K562 (cell line): Measurements from ENCODE around the gene DTL. TPM values are rescaled to one million over a fixed set of nuclear protein-coding genes. Genes with fewer than 3 reads are reported as not detected.
A peak's percentile ranks its signal among the peaks of the same experiment; 100 is the strongest.

Experiments
- AFF4 ChIP-seq: sonication (generic); formaldehyde crosslinking; IDR thresholded peaks from 2 replicates; pipeline ENCODE4 v1.8.0; 2023; ENCODE audit warnings: mild to moderate bottlenecking, missing genetic modification reagents
- ARID1B ChIP-seq: fragments of 450-650 bp; IDR thresholded peaks from 2 replicates; pipeline ENCODE4 v1.6.1; 2016; ENCODE audit warnings: antibody characterized with exemption, mild to moderate bottlenecking, inconsistent platforms
- CBX2 ChIP-seq: fragments of 200-600 bp; sonication (generic); IDR thresholded peaks from one replicate; pipeline ENCODE4 v1.6.1; 2012; ENCODE audit warnings: mild to moderate bottlenecking, low read length, inconsistent platforms; ENCODE audit not compliant: insufficient read depth, poor library complexity, severe bottlenecking
- CHCHD3 ChIP-seq: fragments of 250-450 bp; sonication (Bioruptor Pico); IDR thresholded peaks from 2 replicates; pipeline ENCODE4 v2.1.2; 2022; ENCODE audit warnings: mild to moderate bottlenecking
- DEAF1 ChIP-seq: fragments of 450-650 bp; formaldehyde crosslinking; IDR thresholded peaks from 2 replicates; pipeline ENCODE4 v1.4.0; 2020; ENCODE audit warnings: mild to moderate bottlenecking, moderate library complexity
- ELF4 ChIP-seq: fragments of 450-650 bp; formaldehyde crosslinking; IDR thresholded peaks from 2 replicates; pipeline ENCODE4 v1.4.0; 2022; ENCODE audit warnings: missing genetic modification characterization
- FOXJ2 ChIP-seq: fragments of 200-800 bp; sonication (Bioruptor generic); IDR thresholded peaks from 2 replicates; pipeline ENCODE4 v1.6.1; 2016; ENCODE audit warnings: missing genetic modification characterization, missing compliant biosample characterization
- GTF2B ChIP-seq: IDR thresholded peaks from 2 replicates; pipeline ENCODE4 v1.6.1; 2011; ENCODE audit not compliant: insufficient read length; ENCODE audit errors: extremely low read depth
- HDAC2 ChIP-seq: fragments of 450-650 bp; IDR thresholded peaks from 2 replicates; pipeline ENCODE4 v1.6.1; 2016; ENCODE audit warnings: mild to moderate bottlenecking
- JUN ChIP-seq, 2 experiments: sonication (generic) in 1 of 2; formaldehyde crosslinking in 1 of 2; IDR thresholded peaks; 2 replicates each; pipeline versions ENCODE4 v1.6.1 to v1.8.0; 2012 to 2022; ENCODE audit warnings: borderline replicate concordance in 2 of 2, mild to moderate bottlenecking in 2 of 2, improper control_type of control experiment in 1 of 2, low read depth in 1 of 2, low read length in 1 of 2, missing genetic modification reagents in 1 of 2
- LEF1 ChIP-seq: fragments of 450-650 bp; IDR thresholded peaks from 2 replicates; pipeline ENCODE4 v1.6.1; 2016; ENCODE audit warnings: mild to moderate bottlenecking
- NCOR1 ChIP-seq: fragments of 450-650 bp; IDR thresholded peaks from 2 replicates; pipeline ENCODE4 v1.6.1; 2016; ENCODE audit warnings: mild to moderate bottlenecking, moderate library complexity
- PTBP1 ChIP-seq: fragments of 200-400 bp; formaldehyde crosslinking; IDR thresholded peaks from 2 replicates; pipeline ENCODE4 v1.6.1; 2017; ENCODE audit warnings: low read depth, low read length
- SMAD4 ChIP-seq: fragments of 250-450 bp; sonication (Bioruptor Pico); conservative IDR thresholded peaks from 2 replicates; pipeline ENCODE4 v1.8.0; 2021; ENCODE audit warnings: inconsistent platforms, mild to moderate bottlenecking, moderate library complexity
- ZBTB34 ChIP-seq: fragments of 250-450 bp; sonication (Bioruptor Pico); IDR thresholded peaks from 2 replicates; pipeline ENCODE4 v1.8.0; 2021; ENCODE audit warnings: mild to moderate bottlenecking, moderate library complexity
- ZNF24 ChIP-seq: fragments of 450-650 bp; IDR thresholded peaks from 2 replicates; pipeline ENCODE4 v1.6.1; 2016
- ZNF324 ChIP-seq: fragments of 250-450 bp; sonication (Bioruptor Pico); IDR thresholded peaks from 2 replicates; pipeline ENCODE4 v1.4.0; 2020; ENCODE audit warnings: mild to moderate bottlenecking
- ZNF41 ChIP-seq: fragments of 250-450 bp; sonication (Bioruptor Pico); conservative IDR thresholded peaks from 2 replicates; pipeline ENCODE4 v1.4.0; 2020; ENCODE audit warnings: mild to moderate bottlenecking
- ZNF551 ChIP-seq: fragments of 250-450 bp; sonication (Bioruptor Pico); IDR thresholded peaks from 2 replicates; pipeline ENCODE4 v1.5.0; 2021; ENCODE audit warnings: mild to moderate bottlenecking, moderate library complexity
- ZNF75A ChIP-seq: fragments of 450-650 bp; formaldehyde crosslinking; IDR thresholded peaks from 2 replicates; pipeline ENCODE4 v1.4.0; 2020; ENCODE audit warnings: mild to moderate bottlenecking
- ZSCAN32 ChIP-seq: fragments of 450-650 bp; formaldehyde crosslinking; IDR thresholded peaks from 2 replicates; pipeline ENCODE4 v1.4.0; 2020; ENCODE audit warnings: mild to moderate bottlenecking, moderate library complexity
- polyA plus RNA-seq, 8 experiments: library from polyadenylated mRNA; depleted of rRNA in 4 of 8; stranded (reverse) in 5 of 8; unstranded in 3 of 8; fragments of >200 nt; fragmentation: Nextera tagmentation in 2 of 8; fragmentation: Illumina TruSeq in 1 of 8; extraction: Ambion mirVana in 2 of 8; extraction: Trizol in 1 of 8; gene quantifications; 2 replicates each; pipeline versions ENCODE4 v1.2.1 to v1.2.3, GENCODE V29; 2011 to 2014; ENCODE audit warnings: inconsistent platforms in 1 of 8, missing spikeins in 1 of 8
- total RNA-seq, 7 experiments: library from RNA; depleted of rRNA in 6 of 7; stranded (reverse); fragments of >200 nt in 6 of 7; fragmentation: Illumina TruSeq in 2 of 7; extraction: Trizol in 2 of 7; gene quantifications; 2 replicates each; pipeline versions ENCODE4 v1.2.1 to v1.2.3, GENCODE V29; 2011 to 2021; ENCODE audit warnings: low replicate concordance in 1 of 7

The DTL gene
- total and polyA plus RNA-seq, 9 of the 15 experiments (the other 6 are each of a cell fraction or from before 2014, with no cell fraction given): 38.3 to 81.0 (median 63.2) TPM

GRCh38 chr1:212030936-212031528 is 4.5 kb upstream of the DTL start (continued):
- TF ChIP-seq ZNF75A (CRISPR knock-in tag) (peak; percentile 45; the same call in 1 of the 2 replicates), PTBP1 (no peak), ELF4 (0 out of 2 replicates have a peak, but pooled peaks have one; percentile 8), ZNF24 (no peak; the same call in 1 of the 2 replicates), CHCHD3 (CRISPR knock-in tag) (no peak), SMAD4 (CRISPR knock-in tag) (peak; percentile 45), ZSCAN32 (CRISPR knock-in tag) (peak; percentile 75), ZNF324 (CRISPR knock-in tag) (0 out of 2 replicates have a peak, but pooled peaks have one; percentile 20), JUN (IDR thresholded peaks at IDR 0.05; ENCODE audit: borderline replicate concordance, low read depth, low read length) (peak; percentile 99), JUN (CRISPR knock-in tag; IDR thresholded peaks at IDR 0.05; ENCODE audit: borderline replicate concordance) (no peak), ZBTB34 (CRISPR knock-in tag) (no peak), DEAF1 (CRISPR knock-in tag) (peak; percentile 49; the same call in 1 of the 2 replicates), LEF1 (peak; percentile 97), HDAC2 (peak; percentile 57; the same call in 1 of the 2 replicates), ZNF551 (no peak), ARID1B (peak; percentile 85), GTF2B (no peak), NCOR1 (peak; percentile 6; the same call in 1 of the 2 replicates), AFF4 (CRISPR knock-in tag) (no peak), ZNF41 (CRISPR knock-in tag) (0 out of 2 replicates have a peak, but pooled peaks have one; percentile 15), CBX2 (no peak), FOXJ2 (tag) (0 out of 2 replicates have a peak, but pooled peaks have one; percentile 37)
